IMR-90 (cell line): ENCODE results near the gene INPPL1. TPM values are rescaled to one million over a fixed set of nuclear protein-coding genes. Genes with fewer than 3 reads are reported as not detected.

ENCODE experiments used
- ATAC-seq: fragments of 200-7000 bp; cut with Tn5 transposase; 2 replicates; pipeline ENCODE4 v1.9.1; 2020; ENCODE audit warnings: low read depth, mild to moderate bottlenecking, moderate library complexity
- BruUV-seq: library from RNA; stranded (reverse); fragments of 400-500 nt; replicated peaks from 2 replicates; lab custom pipeline; 2021; lab: Mats Ljungman, UMichigan
- CTCF ChIA-PET: fragments of 300-600 bp; formaldehyde crosslinking; extraction: SDS; loops from one replicate; lab custom pipeline; 2021; ENCODE audit warnings: antibody characterized with exemption; lab: Yijun Ruan, JAX
- POLR2A ChIA-PET: fragments of 300-600 bp; sonication (Branson Sonifier 250); formaldehyde crosslinking; loops from one replicate; lab custom pipeline; 2022; ENCODE audit warnings: antibody characterized with exemption; ENCODE audit not compliant: unreplicated experiment; lab: Charles Lee
- DNase-seq: peaks from one replicate; pipeline ENCODE4 v3.0.0; 2013
- H2AFZ ChIP-seq: replicated peaks from 2 replicates; pipeline ENCODE3; 2013; ENCODE audit warnings: low read length, mild to moderate bottlenecking; ENCODE audit not compliant: poor library complexity
- H2AK5ac ChIP-seq: 2 replicates; pipeline ENCODE4 v1.6.1; 2013; ENCODE audit warnings: low read depth, low read length, inconsistent platforms
- H2AK9ac ChIP-seq: replicated peaks from 2 replicates; pipeline ENCODE3; 2013; ENCODE audit warnings: mild to moderate bottlenecking, low read depth, low read length, moderate library complexity; ENCODE audit not compliant: poor library complexity
- H2BK120ac ChIP-seq: 2 replicates; pipeline ENCODE4 v1.6.1; 2013; ENCODE audit warnings: low read depth, low read length, inconsistent platforms
- H2BK15ac ChIP-seq: 3 replicates; pipeline ENCODE4 v1.6.1; 2013; ENCODE audit warnings: low read depth, low read length, inconsistent platforms
- H2BK20ac ChIP-seq: 2 replicates; pipeline ENCODE4 v1.6.1; 2013; ENCODE audit warnings: low read depth, mild to moderate bottlenecking, inconsistent platforms, low read length, moderate library complexity
- H2BK5ac ChIP-seq: 2 replicates; pipeline ENCODE4 v1.6.1; 2013; ENCODE audit warnings: mild to moderate bottlenecking, low read depth, low read length, inconsistent platforms; ENCODE audit not compliant: poor library complexity, severe bottlenecking
- H3K14ac ChIP-seq: replicated peaks from 2 replicates; pipeline ENCODE4 v1.6.1; 2013; ENCODE audit warnings: low read depth, low read length, inconsistent platforms
- H3K18ac ChIP-seq: 2 replicates; pipeline ENCODE4 v1.6.1; 2013; ENCODE audit warnings: low read depth, low read length, control low read depth
- H3K23ac ChIP-seq: 2 replicates; pipeline ENCODE4 v1.6.1; 2013; ENCODE audit warnings: low read depth, low read length, inconsistent platforms
- H3K27ac ChIP-seq: 2 replicates; pipeline ENCODE4 v1.5.1; 2013; ENCODE audit warnings: mild to moderate bottlenecking, control low read depth, low read length; ENCODE audit not compliant: insufficient read depth
- H3K27me3 ChIP-seq: 2 replicates; pipeline ENCODE4 v1.6.1; 2013; ENCODE audit warnings: low read length; ENCODE audit not compliant: control insufficient read depth, insufficient read depth
- H3K36me3 ChIP-seq: 2 replicates; pipeline ENCODE4 v1.6.1; 2013; ENCODE audit warnings: low read length, mixed read lengths; ENCODE audit not compliant: control insufficient read depth, insufficient read depth
- H3K4ac ChIP-seq: 2 replicates; pipeline ENCODE4 v1.6.1; 2013; ENCODE audit warnings: low read depth, low read length, inconsistent platforms
- H3K4me1 ChIP-seq: 2 replicates; pipeline ENCODE4 v1.6.1; 2013; ENCODE audit warnings: low read length, mixed read lengths; ENCODE audit not compliant: control insufficient read depth, insufficient read depth
- H3K4me2 ChIP-seq: 2 replicates; pipeline ENCODE4 v1.6.1; 2013; ENCODE audit warnings: low read depth, mild to moderate bottlenecking, control low read depth, low read length, moderate library complexity
- H3K4me3 ChIP-seq: 2 replicates; pipeline ENCODE4 v1.5.1; 2013; ENCODE audit warnings: low read depth, mild to moderate bottlenecking, control low read depth, low read length, moderate library complexity; ENCODE audit not compliant: insufficient read depth
- H3K56ac ChIP-seq: 2 replicates; pipeline ENCODE4 v1.6.1; 2013; ENCODE audit warnings: low read length, inconsistent platforms; ENCODE audit not compliant: insufficient read depth; ENCODE audit errors: extremely low read depth
- H3K79me1 ChIP-seq, 2 experiments: 2 replicates each; pipeline ENCODE4 v1.6.1; 2013; ENCODE audit warnings: low read length in 2 of 2, inconsistent platforms in 1 of 2, low read depth in 1 of 2
- H3K9ac ChIP-seq: 2 replicates; pipeline ENCODE4 v1.6.1; 2013; ENCODE audit warnings: low read depth, low read length, control low read depth
- H3K9me1 ChIP-seq: 2 replicates; pipeline ENCODE4 v1.6.1; 2013; ENCODE audit warnings: low read length, inconsistent platforms; ENCODE audit not compliant: insufficient read depth
- H3K9me3 ChIP-seq: 2 replicates; pipeline ENCODE4 v1.6.1; 2013; ENCODE audit warnings: low read length; ENCODE audit not compliant: control insufficient read depth, insufficient read depth
- H4K20me1 ChIP-seq: 2 replicates; pipeline ENCODE4 v1.6.1; 2013; ENCODE audit warnings: low read length, inconsistent platforms; ENCODE audit not compliant: insufficient read depth
- H4K5ac ChIP-seq: 2 replicates; pipeline ENCODE4 v1.6.1; 2013; ENCODE audit warnings: mild to moderate bottlenecking, low read depth, low read length, control low read depth
- H4K8ac ChIP-seq, 2 experiments: 2 replicates each; pipeline ENCODE4 v1.6.1; 2013; ENCODE audit warnings: low read depth in 2 of 2, low read length in 2 of 2, control low read depth in 1 of 2, inconsistent platforms in 1 of 2
- H4K91ac ChIP-seq: 2 replicates; pipeline ENCODE4 v1.6.1; 2013; ENCODE audit warnings: low read depth, low read length, inconsistent platforms; ENCODE audit not compliant: insufficient read depth
- BHLHE40 ChIP-seq: fragments of 150-350 bp; IDR thresholded peaks from 2 replicates; pipeline ENCODE4 v1.6.1; 2016; ENCODE audit warnings: mild to moderate bottlenecking, low read depth, low read length
- CHD1 ChIP-seq: IDR thresholded peaks from 2 replicates; pipeline ENCODE4 v1.6.1; 2012; ENCODE audit warnings: low read depth, low read length, improper control_type of control experiment
- MAFK ChIP-seq: IDR thresholded peaks from 2 replicates; pipeline ENCODE4 v1.6.1; 2012; ENCODE audit warnings: low read depth, low read length, improper control_type of control experiment
- MAZ ChIP-seq: IDR thresholded peaks from 2 replicates; pipeline ENCODE4 v1.6.1; 2012; ENCODE audit warnings: low read depth, mild to moderate bottlenecking, low read length, improper control_type of control experiment, moderate library complexity, borderline replicate concordance
- RAD21 ChIP-seq: IDR thresholded peaks from 2 replicates; pipeline ENCODE4 v1.6.1; 2012; ENCODE audit warnings: low read length, improper control_type of control experiment
- RCOR1 ChIP-seq: IDR thresholded peaks from 2 replicates; pipeline ENCODE4 v1.6.1; 2012; ENCODE audit warnings: mild to moderate bottlenecking, low read length, improper control_type of control experiment; ENCODE audit not compliant: insufficient replicate concordance
- RFX5 ChIP-seq: IDR thresholded peaks from 2 replicates; pipeline ENCODE4 v1.8.0; 2012; ENCODE audit warnings: low read depth, mild to moderate bottlenecking, low read length, moderate library complexity
- WGBS, 2 experiments: methylation state at CpG; one replicate each; pipeline versions ENCODE4 v1.1.5 to v1.1.7; 2013; ENCODE audit warnings: missing lambda C conversion rate in 2 of 2; ENCODE audit not compliant: insufficient read length in 1 of 2; ENCODE audit errors: extremely low coverage in 2 of 2; 5-methylcytosine and 5-hydroxymethylcytosine counted together
- dilution Hi-C: fragments of 300-500 bp; cut with HindIII; formaldehyde crosslinking; loops from one replicate; pipeline ENCODE4 v1.14.3; 2018; ENCODE audit warnings: low sequenced_read_pairs; ENCODE audit not compliant: unreplicated experiment
- in situ Hi-C: fragments of 300-500 bp; cut with MboI; formaldehyde crosslinking; loops from 3 replicates; pipeline ENCODE4 v1.14.3; 2019; ENCODE audit warnings: low sequenced_read_pairs, inconsistent platforms, mixed read lengths
- intact Hi-C: fragments of 100-400 bp; cut with micrococcal nuclease; formaldehyde crosslinking; loops from 2 replicates; pipeline ENCODE4 v1.10.0; 2022
- polyA plus RNA-seq, 3 experiments: library from polyadenylated mRNA; depleted of rRNA; stranded (reverse); fragments of >200 nt; gene quantifications; 2 replicates each; pipeline ENCODE4 v1.2.3, GENCODE V29; 2012; ENCODE audit warnings: low replicate concordance in 1 of 3
- total RNA-seq: library from RNA; depleted of rRNA; stranded (reverse); fragments of >200 nt; gene quantifications from 2 replicates; pipeline ENCODE4 v1.2.3, GENCODE V29; 2012
- TF ChIP-seq, protein P1 (sequence below): conservative IDR thresholded peaks from 2 replicates; pipeline ENCODE4 v1.5.1; 2012; ENCODE audit warnings: mild to moderate bottlenecking, low read depth, low read length, improper control_type of control experiment
- TF ChIP-seq, protein P2 (sequence below): fragments of 150-350 bp; IDR thresholded peaks from 2 replicates; pipeline ENCODE4 v1.6.1; 2017; ENCODE audit warnings: mild to moderate bottlenecking, antibody characterized with exemption, low read length, low read depth

INPPL1 gene
- total and polyA plus RNA-seq, 2 of the 4 experiments (the other 2 are of a cell fraction) = 27.4 to 105 TPM

DNA sequence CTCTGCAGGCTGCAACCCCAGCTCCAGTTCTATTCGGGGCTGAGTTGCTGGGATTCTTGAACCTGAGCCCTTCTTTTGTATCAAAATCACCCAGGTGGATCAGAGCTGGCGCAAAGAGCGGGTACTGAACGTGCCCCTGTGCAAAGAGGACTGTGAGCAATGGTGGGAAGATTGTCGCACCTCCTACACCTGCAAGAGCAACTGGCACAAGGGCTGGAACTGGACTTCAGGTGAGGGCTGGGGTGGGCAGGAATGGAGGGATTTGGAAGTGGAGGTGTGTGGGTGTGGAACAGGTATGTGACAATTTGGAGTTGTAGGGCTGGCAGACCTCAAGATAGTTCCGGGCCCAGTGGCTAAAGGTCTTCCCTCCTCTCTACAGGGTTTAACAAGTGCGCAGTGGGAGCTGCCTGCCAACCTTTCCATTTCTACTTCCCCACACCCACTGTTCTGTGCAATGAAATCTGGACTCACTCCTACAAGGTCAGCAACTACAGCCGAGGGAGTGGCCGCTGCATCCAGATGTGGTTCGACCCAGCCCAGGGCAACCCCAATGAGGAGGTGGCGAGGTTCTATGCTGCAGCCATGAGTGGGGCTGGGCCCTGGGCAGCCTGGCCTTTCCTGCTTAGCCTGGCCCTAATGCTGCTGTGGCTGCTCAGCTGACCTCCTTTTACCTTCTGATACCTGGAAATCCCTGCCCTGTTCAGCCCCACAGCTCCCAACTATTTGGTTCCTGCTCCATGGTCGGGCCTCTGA, 28.9 kb upstream of the INPPL1 start:
- CTCF ChIA-PET = interaction anchor here (0.6 to 3.0 kb wide), 2 partner anchors 12 to 13 kb away, joined by 3 to 11 read pairs; no protein-coding TSS in a partner anchor
- POLR2A ChIA-PET = no interaction called here
- H3K56ac ChIP-seq = no peak overlapping the region
- no peak overlapping the region for H3K4ac ChIP-seq
- H2AK5ac ChIP-seq = no peak overlapping the region
- in situ Hi-C loops = no loop called here
- dilution Hi-C loops = no loop called here
- peaks cover 11% of the 10 kb centered on the region for H3K27me3 ChIP-seq
- H2AK9ac ChIP-seq = no peak overlapping the region
- DNase-seq (no peak), ATAC-seq (no peak)
- H4K20me1 ChIP-seq = no peaks in the 10 kb centered on the region
- no peak overlapping the region for H3K27ac ChIP-seq
- no peak overlapping the region for H4K5ac ChIP-seq
- H4K8ac ChIP-seq = no peak overlapping the region
- BruUV-seq = no TSS peak
- H3K9ac ChIP-seq = no peak overlapping the region
- H3K9me1 ChIP-seq = no peaks in the 10 kb centered on the region
- H2BK120ac ChIP-seq = no peak overlapping the region
- H3K36me3 ChIP-seq = no peaks in the 10 kb centered on the region
- H3K79me1 ChIP-seq = no peaks in the 10 kb centered on the region
- no peak overlapping the region for H3K18ac ChIP-seq
- intact Hi-C loops = no loop called here
- no peak overlapping the region for H3K23ac ChIP-seq
- no peak overlapping the region for H3K4me2 ChIP-seq
- H2AFZ ChIP-seq = no peak overlapping the region
- H2BK5ac ChIP-seq = no peak overlapping the region
- no peak overlapping the region for H4K91ac ChIP-seq
- no peak overlapping the region for H3K14ac ChIP-seq
- no peak overlapping the region for H2BK20ac ChIP-seq
- TF ChIP-seq RAD21 (no peak), RCOR1 (no peak), MAZ (no peak), RFX5 (no peak), BHLHE40 (no peak), MAFK (no peak), CHD1 (no peak)
- TF ChIP-seq, protein P1, sequence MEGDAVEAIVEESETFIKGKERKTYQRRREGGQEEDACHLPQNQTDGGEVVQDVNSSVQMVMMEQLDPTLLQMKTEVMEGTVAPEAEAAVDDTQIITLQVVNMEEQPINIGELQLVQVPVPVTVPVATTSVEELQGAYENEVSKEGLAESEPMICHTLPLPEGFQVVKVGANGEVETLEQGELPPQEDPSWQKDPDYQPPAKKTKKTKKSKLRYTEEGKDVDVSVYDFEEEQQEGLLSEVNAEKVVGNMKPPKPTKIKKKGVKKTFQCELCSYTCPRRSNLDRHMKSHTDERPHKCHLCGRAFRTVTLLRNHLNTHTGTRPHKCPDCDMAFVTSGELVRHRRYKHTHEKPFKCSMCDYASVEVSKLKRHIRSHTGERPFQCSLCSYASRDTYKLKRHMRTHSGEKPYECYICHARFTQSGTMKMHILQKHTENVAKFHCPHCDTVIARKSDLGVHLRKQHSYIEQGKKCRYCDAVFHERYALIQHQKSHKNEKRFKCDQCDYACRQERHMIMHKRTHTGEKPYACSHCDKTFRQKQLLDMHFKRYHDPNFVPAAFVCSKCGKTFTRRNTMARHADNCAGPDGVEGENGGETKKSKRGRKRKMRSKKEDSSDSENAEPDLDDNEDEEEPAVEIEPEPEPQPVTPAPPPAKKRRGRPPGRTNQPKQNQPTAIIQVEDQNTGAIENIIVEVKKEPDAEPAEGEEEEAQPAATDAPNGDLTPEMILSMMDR = no peak
- TF ChIP-seq, protein P2, sequence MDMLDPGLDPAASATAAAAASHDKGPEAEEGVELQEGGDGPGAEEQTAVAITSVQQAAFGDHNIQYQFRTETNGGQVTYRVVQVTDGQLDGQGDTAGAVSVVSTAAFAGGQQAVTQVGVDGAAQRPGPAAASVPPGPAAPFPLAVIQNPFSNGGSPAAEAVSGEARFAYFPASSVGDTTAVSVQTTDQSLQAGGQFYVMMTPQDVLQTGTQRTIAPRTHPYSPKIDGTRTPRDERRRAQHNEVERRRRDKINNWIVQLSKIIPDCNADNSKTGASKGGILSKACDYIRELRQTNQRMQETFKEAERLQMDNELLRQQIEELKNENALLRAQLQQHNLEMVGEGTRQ = no peak
- WGBS, 2 experiments = 64% methylated on average over 5 of the region's 12 CpGs; no CpG with 5 or more reads in 1 of the 2 experiments
- no peaks in the 10 kb centered on the region for H3K9me3 ChIP-seq
- H3K4me3 ChIP-seq = no peak overlapping the region
- no peaks in the 10 kb centered on the region for H3K4me1 ChIP-seq
- no peak overlapping the region for H2BK15ac ChIP-seq
